GM23338 (cell line): ENCODE data around the gene CELF2.

Source experiments
- CREB1 ChIP-seq: fragments of 250-450 bp; sonication (Bioruptor Pico); IDR thresholded peaks from 2 replicates; pipeline ENCODE4 v1.5.0; 2020; ENCODE audit warnings: low read depth, mild to moderate bottlenecking, moderate library complexity
- ETS1 ChIP-seq: IDR thresholded peaks from 2 replicates; pipeline ENCODE4 v1.6.1; 2016; ENCODE audit warnings: antibody characterized with exemption
- EZH2 ChIP-seq: fragments of 200-600 bp; sonication (generic); IDR thresholded peaks from one replicate; pipeline ENCODE4 v1.8.0; 2017; ENCODE audit warnings: antibody characterized with exemption, mild to moderate bottlenecking, low read depth; ENCODE audit not compliant: unreplicated experiment
- EZH2phosphoT487 ChIP-seq: fragments of 200-600 bp; sonication (generic); IDR thresholded peaks from one replicate; pipeline ENCODE4 v1.8.1; 2018; ENCODE audit warnings: antibody characterized with exemption; ENCODE audit not compliant: unreplicated experiment
- JUNB ChIP-seq: IDR thresholded peaks from one replicate; pipeline ENCODE4 v1.6.1; 2016; ENCODE audit warnings: antibody characterized with exemption; ENCODE audit not compliant: unreplicated experiment
- NANOG ChIP-seq: IDR thresholded peaks from 2 replicates; pipeline ENCODE4 v1.6.1; 2016; ENCODE audit warnings: antibody characterized with exemption, borderline replicate concordance
- POLR2AphosphoS5 ChIP-seq: IDR thresholded peaks from 2 replicates; pipeline ENCODE4 v1.6.1; 2016; ENCODE audit warnings: antibody characterized with exemption, low read depth
- STAT1 ChIP-seq: IDR thresholded peaks from one replicate; pipeline ENCODE4 v1.6.1; 2016; ENCODE audit warnings: antibody characterized with exemption; ENCODE audit not compliant: unreplicated experiment
- ZNF114 ChIP-seq: fragments of 250-450 bp; sonication (Bioruptor Pico); IDR thresholded peaks from 2 replicates; pipeline ENCODE4 v1.5.0; 2020; ENCODE audit warnings: mild to moderate bottlenecking, moderate library complexity
- ZNF331 ChIP-seq: fragments of 250-450 bp; sonication (Bioruptor Pico); IDR thresholded peaks from 2 replicates; pipeline ENCODE4 v1.5.0; 2020; ENCODE audit warnings: low read depth, mild to moderate bottlenecking, moderate library complexity
- TF ChIP-seq, protein P1 (sequence below), 2 experiments: fragments of 200-600 bp in 1 of 2; sonication (generic) in 1 of 2; conservative IDR thresholded peaks; 2 replicates each; pipeline versions ENCODE4 v1.5.1 to v1.6.1; 2016 to 2017; ENCODE audit warnings: antibody characterized with exemption in 2 of 2, low read depth in 2 of 2, mild to moderate bottlenecking in 2 of 2, moderate library complexity in 1 of 2
- TF ChIP-seq, protein P2 (sequence below): IDR thresholded peaks from one replicate; pipeline ENCODE4 v1.6.1; 2018; ENCODE audit warnings: antibody characterized with exemption; ENCODE audit not compliant: unreplicated experiment
- TF ChIP-seq, protein P3 (sequence below): fragments of 250-450 bp; sonication (Bioruptor Pico); IDR thresholded peaks from 2 replicates; pipeline ENCODE4 v1.5.0; 2020; ENCODE audit warnings: mild to moderate bottlenecking, moderate library complexity

- TF ChIP-seq EZH2 (no peak), POLR2AphosphoS5 (no peak), STAT1 (no peak), EZH2phosphoT487 (no peak), CREB1 (CRISPR knock-in tag) (no peak), ZNF114 (no peak), ETS1 (no peak), ZNF331 (no peak), JUNB (no peak), NANOG (no peak)
- TF ChIP-seq, protein P1, sequence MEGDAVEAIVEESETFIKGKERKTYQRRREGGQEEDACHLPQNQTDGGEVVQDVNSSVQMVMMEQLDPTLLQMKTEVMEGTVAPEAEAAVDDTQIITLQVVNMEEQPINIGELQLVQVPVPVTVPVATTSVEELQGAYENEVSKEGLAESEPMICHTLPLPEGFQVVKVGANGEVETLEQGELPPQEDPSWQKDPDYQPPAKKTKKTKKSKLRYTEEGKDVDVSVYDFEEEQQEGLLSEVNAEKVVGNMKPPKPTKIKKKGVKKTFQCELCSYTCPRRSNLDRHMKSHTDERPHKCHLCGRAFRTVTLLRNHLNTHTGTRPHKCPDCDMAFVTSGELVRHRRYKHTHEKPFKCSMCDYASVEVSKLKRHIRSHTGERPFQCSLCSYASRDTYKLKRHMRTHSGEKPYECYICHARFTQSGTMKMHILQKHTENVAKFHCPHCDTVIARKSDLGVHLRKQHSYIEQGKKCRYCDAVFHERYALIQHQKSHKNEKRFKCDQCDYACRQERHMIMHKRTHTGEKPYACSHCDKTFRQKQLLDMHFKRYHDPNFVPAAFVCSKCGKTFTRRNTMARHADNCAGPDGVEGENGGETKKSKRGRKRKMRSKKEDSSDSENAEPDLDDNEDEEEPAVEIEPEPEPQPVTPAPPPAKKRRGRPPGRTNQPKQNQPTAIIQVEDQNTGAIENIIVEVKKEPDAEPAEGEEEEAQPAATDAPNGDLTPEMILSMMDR (conservative IDR thresholded peaks at IDR 0.05; ENCODE audit: low read depth in 2 of 2), result peak; percentile 50 to 54
- TF ChIP-seq, protein P2, sequence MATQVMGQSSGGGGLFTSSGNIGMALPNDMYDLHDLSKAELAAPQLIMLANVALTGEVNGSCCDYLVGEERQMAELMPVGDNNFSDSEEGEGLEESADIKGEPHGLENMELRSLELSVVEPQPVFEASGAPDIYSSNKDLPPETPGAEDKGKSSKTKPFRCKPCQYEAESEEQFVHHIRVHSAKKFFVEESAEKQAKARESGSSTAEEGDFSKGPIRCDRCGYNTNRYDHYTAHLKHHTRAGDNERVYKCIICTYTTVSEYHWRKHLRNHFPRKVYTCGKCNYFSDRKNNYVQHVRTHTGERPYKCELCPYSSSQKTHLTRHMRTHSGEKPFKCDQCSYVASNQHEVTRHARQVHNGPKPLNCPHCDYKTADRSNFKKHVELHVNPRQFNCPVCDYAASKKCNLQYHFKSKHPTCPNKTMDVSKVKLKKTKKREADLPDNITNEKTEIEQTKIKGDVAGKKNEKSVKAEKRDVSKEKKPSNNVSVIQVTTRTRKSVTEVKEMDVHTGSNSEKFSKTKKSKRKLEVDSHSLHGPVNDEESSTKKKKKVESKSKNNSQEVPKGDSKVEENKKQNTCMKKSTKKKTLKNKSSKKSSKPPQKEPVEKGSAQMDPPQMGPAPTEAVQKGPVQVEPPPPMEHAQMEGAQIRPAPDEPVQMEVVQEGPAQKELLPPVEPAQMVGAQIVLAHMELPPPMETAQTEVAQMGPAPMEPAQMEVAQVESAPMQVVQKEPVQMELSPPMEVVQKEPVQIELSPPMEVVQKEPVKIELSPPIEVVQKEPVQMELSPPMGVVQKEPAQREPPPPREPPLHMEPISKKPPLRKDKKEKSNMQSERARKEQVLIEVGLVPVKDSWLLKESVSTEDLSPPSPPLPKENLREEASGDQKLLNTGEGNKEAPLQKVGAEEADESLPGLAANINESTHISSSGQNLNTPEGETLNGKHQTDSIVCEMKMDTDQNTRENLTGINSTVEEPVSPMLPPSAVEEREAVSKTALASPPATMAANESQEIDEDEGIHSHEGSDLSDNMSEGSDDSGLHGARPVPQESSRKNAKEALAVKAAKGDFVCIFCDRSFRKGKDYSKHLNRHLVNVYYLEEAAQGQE, result no peak
- TF ChIP-seq, protein P3, sequence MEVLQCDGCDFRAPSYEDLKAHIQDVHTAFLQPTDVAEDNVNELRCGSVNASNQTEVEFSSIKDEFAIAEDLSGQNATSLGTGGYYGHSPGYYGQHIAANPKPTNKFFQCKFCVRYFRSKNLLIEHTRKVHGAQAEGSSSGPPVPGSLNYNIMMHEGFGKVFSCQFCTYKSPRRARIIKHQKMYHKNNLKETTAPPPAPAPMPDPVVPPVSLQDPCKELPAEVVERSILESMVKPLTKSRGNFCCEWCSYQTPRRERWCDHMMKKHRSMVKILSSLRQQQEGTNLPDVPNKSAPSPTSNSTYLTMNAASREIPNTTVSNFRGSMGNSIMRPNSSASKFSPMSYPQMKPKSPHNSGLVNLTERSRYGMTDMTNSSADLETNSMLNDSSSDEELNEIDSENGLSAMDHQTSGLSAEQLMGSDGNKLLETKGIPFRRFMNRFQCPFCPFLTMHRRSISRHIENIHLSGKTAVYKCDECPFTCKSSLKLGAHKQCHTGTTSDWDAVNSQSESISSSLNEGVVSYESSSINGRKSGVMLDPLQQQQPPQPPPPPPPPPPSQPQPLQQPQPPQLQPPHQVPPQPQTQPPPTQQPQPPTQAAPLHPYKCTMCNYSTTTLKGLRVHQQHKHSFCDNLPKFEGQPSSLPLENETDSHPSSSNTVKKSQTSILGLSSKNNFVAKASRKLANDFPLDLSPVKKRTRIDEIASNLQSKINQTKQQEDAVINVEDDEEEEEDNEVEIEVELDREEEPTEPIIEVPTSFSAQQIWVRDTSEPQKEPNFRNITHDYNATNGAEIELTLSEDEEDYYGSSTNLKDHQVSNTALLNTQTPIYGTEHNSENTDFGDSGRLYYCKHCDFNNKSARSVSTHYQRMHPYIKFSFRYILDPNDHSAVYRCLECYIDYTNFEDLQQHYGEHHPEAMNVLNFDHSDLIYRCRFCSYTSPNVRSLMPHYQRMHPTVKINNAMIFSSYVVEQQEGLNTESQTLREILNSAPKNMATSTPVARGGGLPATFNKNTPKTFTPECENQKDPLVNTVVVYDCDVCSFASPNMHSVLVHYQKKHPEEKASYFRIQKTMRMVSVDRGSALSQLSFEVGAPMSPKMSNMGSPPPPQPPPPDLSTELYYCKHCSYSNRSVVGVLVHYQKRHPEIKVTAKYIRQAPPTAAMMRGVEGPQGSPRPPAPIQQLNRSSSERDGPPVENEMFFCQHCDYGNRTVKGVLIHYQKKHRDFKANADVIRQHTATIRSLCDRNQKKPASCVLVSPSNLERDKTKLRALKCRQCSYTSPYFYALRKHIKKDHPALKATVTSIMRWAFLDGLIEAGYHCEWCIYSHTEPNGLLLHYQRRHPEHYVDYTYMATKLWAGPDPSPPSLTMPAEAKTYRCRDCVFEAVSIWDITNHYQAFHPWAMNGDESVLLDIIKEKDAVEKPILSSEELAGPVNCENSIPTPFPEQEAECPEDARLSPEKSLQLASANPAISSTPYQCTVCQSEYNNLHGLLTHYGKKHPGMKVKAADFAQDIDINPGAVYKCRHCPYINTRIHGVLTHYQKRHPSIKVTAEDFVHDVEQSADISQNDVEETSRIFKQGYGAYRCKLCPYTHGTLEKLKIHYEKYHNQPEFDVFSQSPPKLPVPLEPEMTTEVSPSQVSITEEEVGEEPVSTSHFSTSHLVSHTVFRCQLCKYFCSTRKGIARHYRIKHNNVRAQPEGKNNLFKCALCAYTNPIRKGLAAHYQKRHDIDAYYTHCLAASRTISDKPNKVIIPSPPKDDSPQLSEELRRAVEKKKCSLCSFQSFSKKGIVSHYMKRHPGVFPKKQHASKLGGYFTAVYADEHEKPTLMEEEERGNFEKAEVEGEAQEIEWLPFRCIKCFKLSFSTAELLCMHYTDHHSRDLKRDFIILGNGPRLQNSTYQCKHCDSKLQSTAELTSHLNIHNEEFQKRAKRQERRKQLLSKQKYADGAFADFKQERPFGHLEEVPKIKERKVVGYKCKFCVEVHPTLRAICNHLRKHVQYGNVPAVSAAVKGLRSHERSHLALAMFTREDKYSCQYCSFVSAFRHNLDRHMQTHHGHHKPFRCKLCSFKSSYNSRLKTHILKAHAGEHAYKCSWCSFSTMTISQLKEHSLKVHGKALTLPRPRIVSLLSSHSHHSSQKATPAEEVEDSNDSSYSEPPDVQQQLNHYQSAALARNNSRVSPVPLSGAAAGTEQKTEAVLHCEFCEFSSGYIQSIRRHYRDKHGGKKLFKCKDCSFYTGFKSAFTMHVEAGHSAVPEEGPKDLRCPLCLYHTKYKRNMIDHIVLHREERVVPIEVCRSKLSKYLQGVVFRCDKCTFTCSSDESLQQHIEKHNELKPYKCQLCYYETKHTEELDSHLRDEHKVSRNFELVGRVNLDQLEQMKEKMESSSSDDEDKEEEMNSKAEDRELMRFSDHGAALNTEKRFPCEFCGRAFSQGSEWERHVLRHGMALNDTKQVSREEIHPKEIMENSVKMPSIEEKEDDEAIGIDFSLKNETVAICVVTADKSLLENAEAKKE, result no peak
Measured at GRCh38 chr10:11113156-11113555, 95.5 kb downstream of the CELF2 start.
